Hepatic stellate cell (primary cell): ENCODE data around the gene CEMIP.

Experiments
- DNase-seq: peaks from one replicate; pipeline ENCODE4 v3.0.0; 2011; ENCODE audit warnings: low spot score

CEMIP gene, protein sequence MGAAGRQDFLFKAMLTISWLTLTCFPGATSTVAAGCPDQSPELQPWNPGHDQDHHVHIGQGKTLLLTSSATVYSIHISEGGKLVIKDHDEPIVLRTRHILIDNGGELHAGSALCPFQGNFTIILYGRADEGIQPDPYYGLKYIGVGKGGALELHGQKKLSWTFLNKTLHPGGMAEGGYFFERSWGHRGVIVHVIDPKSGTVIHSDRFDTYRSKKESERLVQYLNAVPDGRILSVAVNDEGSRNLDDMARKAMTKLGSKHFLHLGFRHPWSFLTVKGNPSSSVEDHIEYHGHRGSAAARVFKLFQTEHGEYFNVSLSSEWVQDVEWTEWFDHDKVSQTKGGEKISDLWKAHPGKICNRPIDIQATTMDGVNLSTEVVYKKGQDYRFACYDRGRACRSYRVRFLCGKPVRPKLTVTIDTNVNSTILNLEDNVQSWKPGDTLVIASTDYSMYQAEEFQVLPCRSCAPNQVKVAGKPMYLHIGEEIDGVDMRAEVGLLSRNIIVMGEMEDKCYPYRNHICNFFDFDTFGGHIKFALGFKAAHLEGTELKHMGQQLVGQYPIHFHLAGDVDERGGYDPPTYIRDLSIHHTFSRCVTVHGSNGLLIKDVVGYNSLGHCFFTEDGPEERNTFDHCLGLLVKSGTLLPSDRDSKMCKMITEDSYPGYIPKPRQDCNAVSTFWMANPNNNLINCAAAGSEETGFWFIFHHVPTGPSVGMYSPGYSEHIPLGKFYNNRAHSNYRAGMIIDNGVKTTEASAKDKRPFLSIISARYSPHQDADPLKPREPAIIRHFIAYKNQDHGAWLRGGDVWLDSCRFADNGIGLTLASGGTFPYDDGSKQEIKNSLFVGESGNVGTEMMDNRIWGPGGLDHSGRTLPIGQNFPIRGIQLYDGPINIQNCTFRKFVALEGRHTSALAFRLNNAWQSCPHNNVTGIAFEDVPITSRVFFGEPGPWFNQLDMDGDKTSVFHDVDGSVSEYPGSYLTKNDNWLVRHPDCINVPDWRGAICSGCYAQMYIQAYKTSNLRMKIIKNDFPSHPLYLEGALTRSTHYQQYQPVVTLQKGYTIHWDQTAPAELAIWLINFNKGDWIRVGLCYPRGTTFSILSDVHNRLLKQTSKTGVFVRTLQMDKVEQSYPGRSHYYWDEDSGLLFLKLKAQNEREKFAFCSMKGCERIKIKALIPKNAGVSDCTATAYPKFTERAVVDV (N-terminal part only)

DNA sequence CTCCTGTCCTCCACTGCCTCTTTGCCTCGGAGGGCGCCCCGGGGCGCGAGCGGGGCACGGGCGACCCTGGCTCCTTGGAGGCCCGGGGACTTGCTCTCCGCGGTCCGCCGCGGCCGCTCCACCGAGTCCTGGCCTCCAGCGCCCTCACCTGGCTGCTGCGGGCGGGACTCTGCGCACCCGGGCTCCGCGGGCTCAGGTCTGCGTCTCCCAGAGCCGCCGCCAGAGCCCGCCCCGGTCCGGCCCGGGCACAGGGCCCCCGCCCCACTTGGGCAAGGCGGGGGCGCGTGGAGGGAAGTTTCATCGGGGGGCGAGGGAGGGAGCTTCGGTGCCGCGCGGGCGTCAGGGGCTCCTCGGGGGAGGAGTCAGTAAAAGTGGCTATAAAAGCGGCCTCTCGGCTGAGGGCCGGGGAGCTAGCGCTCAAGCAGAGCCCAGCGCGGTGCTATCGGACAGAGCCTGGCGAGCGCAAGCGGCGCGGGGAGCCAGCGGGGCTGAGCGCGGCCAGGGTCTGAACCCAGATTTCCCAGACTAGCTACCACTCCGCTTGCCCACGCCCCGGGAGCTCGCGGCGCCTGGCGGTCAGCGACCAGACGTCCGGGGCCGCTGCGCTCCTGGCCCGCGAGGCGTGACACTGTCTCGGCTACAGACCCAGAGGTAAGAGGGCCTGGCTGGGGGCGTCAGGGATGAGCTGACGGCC lies at the start of gene CEMIP:
CEMIP (plus strand) TSS at position 407 of the 694 bp plus-strand sequence. CDS start 94,510 bp downstream, outside the sequence.
- DNase-seq: peak; percentile 80

DNA sequence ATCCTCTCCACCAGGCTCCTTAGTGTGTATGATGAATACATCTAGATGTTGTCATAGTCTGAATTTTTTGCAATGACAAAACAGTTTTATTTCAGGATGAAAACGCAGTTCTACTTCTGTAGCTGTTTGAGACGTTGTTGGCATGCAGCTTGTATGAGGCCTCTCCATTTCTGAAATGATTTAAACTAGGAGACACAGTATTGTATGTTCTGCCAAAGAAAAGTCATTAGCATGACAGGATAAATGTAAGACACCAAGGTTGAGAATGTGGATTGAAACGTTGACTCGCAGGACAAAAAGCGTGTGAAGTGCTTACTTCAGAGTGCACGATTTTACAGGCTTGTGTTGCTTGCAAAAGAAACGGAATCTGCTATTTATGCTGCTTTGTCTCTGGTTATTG lies 48.8 kb upstream of the CEMIP start:
- DNase-seq: no peak

DNA sequence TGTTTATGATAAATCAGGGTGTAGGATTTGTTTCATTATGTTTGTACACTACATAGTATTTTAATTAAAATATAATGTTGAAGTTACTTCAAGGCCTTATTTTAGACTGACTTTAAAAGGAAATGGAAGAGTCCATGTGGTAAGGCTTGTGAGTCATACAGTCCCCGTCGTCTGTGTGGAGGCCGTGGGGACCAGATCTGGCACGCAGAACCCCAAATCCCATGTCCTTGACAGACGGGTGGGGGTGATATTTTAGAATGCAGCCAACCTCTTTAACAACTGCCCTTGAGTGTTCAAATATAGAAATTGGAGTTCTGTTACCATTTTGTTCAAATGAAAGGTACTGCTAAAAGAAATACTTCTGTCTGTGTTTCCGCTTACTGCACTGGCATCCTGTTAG lies 48.2 kb upstream of the CEMIP start:
- DNase-seq: no peak

DNA sequence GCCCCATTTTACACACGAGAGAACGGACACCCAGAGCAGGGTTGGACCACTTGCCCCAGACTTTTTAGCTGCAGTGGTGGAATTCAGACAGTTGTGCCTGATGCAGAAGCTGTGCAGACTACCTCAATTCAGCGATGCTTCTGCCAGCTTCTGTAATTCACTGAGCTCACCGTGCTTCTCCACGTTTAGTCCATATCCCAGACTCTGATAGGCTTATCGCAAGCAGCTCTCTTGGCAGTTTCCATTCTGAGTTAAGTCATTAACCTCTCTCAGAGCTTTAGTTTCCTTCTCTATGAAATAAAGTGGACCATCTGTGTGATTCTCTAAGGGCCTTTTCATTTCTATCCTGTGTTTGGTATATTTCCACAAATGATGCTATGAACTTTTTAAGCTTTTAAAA lies 47.0 kb upstream of the CEMIP start:
- DNase-seq: no peak

DNA sequence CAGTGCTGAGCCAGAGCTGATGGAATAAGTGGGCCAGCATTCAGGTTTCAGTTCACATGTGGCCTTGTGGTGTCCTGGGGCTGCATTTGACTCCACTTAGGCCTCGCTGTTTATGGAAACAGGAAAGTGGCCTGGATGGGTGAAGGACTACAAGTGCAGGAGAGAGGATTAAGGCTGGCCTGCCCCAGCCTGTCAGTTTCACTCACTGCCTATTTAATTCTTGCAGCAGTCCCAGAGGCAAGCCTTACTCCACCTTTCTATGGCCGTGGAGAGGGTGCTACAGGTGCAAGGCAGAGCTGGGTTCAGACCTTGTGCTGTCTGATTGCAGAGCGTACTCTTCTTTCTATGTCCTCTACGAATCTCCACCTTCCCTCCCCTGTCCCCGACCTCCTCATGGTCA lies 46.4 kb upstream of the CEMIP start:
- no peak for DNase-seq

DNA sequence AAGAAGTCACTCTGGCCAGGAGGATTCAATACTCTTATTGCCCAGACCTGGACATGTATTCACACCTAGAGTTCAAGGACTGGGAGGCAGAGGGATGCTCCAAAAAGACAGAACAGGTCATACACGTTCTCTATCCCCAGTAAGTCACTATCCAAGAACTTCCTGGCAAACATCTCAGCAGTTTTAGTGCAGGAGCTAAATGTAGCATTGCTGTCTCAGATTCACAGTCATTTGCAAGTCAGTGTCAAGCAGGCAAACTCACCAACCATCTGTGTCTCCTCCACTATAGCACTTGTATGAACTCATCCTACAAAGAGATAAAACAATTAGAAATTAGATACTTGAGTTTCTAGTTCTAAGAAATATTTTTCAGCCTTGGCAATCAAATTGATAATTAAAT lies 45.7 kb upstream of the CEMIP start:
- DNase-seq: no peak

DNA sequence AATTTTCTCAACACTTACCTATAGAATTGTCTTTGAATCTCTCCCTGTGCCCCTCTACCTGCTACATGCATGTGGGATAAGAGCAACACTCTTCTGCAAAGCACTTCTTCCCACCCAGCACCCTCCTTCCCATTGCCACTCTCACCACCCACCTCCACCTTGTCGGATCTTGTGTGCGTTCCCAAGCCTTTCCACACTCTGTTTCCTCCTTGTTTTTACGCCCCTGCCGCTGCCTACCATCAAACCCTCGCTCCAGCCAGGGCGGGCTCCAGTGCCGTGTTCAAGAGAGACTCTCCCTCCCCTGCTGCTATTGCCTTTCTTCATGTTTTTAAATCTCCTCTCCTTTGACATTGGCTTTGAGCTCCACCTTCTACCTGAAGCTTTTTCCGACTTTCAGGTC lies 43.8 kb upstream of the CEMIP start:
- DNase-seq: no peak

DNA sequence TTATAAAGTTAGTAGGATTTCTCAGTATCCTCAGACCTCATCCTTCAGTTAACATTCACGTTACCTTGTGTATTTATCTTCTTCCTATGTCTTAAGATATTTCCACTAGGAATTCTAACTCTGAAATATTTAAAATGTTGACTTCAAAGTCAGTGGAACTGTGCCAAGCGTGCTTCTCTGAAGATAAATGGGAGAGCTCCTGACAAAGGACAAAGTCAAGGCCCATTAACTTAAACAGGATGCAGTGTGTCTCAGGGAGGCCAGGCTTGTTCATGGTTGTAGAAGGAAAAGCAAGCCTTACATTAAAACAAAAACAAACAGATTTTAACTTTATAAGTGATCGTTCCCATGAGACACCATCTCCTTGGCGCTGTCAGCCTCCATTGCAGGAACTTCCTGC lies 42.6 kb upstream of the CEMIP start:
- DNase-seq: peak; percentile 6

DNA sequence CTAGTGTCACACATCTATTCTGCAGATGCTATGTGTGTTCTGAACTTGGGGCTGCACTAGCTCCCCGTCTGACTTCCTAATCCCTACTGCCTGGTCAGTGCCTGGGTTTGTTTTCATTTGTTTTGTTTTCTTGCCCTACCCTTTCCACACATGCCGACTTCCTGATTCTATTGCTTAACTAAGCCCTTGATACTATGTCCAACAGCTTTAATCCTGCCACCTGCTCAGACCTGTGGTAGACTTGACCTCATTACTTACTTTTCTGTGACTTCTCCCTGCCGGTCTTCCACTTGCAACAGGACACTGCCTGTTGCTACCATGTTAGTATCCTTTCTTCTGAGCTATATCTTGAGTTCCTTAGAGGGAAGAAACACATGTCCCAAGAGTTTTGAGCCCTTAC lies 39.3 kb upstream of the CEMIP start:
- no peak for DNase-seq

DNA sequence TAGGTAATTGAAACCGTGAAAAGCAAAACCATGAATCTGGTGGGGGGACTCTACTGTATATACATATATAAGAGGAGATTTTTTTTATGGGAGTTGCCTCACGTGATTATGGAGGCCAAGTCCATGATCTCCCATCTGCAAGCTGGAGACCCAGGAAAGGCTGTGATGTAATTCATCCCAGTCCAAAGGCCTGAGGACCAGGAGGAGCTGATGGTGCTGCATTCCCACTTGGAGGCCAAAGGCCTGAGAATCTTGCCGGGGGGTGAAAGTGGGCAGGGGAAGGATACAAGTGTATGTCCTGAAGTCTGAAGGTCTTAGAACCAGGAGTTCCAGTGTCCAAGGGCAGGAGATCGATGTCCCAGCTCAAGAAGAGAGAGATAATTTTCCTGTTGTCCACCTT lies 37.1 kb upstream of the CEMIP start:
- DNase-seq: no peak

DNA sequence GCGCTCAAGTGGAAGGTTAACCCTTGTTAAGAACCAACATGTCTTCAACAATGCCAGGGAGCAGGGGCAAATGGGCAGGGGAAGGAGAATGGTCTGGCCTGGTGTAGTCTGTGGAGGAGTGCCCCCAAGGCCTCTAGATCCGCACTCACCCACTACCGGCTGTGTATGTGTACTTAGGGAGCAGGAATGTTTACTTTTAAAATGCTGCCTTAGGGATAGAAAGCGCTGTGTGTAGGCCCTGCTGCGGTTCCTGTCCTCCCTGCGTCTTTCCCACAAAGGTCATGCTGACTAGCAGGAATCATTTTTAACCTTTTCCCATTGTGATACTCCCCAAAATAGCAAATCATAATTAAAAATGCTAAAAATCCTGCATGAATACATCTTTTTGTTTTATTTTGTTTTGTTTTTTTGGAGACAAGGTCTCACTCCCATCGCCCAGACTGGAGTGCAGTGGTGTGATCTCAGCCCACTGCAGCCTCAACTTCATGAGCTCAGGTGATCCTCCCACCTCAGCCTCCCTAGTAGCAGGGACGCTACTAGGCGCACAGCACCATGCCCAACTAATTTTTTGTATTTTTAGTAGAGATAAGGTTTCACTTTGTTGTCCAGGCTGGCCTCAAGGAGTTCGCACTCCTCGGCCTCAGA lies 35.9 kb upstream of the CEMIP start:
- DNase-seq: peak; percentile 40

DNA sequence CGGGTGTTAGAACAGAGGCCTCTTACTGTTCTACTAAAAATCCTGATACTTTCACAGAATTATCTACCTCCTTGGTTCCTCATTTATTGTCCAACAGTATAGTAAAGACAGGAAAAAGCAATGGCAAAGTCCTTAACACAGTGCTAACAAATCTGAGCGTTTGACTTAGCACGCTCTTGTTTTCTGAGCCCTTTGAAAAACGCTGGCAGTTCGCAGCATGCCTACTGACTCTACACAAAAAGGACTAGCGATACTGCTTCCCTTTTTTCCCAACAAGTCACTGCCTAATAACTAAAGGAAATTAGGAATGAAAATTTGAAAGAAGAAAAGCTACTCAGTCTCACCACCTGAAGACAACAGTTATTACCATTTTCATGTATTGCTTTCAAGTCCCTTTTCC lies 34.8 kb upstream of the CEMIP start:
- no peak for DNase-seq

DNA sequence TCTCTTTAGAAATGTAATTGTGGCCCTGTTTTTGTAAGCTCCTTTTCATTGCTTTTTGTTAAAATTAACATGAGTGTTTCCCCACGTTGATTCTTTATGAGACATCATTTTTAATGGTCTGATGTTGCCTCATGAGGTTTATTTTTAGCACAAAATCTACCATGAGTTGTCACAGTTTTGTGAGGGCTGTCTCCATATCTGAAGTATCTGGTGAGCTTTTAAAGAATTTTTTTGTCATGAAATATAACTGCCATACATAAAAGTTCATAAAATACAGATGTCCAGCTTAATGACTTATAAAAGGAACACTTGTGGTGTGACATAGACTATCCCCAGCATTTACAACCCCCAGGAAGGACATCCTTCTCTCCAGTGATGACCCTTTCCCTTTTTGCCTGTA lies 34.3 kb upstream of the CEMIP start:
- DNase-seq: peak; percentile 35

DNA sequence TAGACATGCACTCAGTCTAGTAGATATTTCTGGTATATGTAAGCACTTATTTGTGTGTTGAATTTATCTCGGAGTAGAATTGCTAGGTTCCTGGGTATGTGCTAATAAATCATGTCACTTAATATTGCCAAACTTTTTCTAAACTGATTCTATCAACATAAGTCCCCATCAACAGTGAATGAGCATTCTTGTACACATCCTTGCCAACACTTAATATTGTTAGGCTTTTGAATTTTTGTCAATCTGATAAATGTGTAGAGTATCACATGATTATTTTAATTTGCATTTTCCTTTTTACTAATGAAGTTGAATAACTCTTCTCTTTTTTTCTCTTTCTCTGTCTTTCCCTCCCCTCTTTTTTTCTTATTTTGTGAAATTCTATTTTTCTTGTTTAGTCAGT lies 33.3 kb upstream of the CEMIP start:
- no peak for DNase-seq

DNA sequence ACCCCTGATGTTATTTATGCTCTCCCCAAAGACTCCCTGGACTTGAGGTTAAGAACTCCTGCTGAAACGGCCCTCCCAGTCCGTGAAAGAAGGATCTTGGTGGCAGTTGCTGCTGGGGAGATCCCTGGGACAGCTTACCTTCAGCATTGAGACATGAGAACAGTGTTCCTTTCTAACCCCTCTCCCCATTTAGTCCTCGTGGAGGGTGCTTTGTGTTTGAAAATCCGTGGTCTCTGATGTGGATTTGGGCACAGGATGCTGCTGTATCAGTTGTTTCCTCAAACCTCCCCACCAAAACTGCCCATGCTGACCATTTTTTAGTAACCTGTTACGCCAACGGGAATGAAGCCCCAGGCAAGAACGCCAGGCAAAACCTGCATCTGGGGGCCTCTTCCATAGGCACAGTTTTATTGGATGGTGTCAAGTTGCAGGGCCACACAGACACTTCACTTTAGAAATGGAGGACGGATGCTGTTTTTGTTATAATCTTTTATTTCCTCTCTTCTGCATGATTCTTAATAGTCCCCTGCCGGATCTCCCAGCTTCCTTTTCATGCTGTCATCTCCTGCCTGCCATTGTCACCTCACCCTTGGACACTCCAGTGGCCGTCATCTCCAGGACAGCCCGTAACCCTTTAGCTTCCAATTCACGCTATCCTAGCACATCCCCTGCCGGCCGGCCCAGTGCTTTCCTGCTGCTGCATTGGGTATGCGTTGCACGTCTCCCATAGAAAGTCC lies 31.7 kb upstream of the CEMIP start:
- no peak for DNase-seq

DNA sequence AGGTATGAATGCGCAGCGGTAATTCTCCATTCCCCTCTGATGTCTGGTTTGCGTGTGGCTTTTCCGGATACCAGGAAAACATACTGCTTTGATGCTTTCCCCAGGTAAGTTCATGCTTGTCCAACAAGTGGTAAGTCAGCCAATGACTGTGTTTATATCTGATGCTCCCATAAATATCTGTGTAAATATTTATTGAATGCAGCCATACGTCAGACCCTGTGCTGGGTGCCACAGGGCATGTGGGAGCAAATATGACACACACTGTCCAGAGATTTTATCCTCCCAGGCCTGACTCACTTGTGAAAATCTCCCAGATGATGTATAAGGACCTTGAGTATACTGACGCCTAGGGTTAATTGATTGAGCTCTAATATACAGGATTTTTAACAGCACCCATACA lies 29.6 kb upstream of the CEMIP start:
- no peak for DNase-seq

DNA sequence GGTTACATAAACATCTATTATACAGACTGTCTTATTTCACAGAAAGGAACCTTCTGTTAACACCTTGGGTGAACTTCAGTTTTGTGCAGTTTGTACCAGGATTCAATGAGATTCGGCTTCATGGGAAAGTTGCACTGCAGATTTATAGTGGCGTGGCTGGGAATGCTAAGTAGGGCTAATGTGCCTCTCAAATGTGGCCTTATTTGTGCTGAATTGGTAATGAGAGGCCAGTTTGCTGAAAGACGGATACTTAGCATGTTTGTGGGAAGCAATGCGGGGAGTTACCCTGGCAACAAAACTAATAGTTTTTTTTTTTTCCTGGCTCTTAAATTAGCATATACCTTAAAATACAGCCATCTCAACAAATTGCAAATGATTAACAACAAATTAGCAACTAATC lies 28.6 kb upstream of the CEMIP start:
- DNase-seq: no peak

DNA sequence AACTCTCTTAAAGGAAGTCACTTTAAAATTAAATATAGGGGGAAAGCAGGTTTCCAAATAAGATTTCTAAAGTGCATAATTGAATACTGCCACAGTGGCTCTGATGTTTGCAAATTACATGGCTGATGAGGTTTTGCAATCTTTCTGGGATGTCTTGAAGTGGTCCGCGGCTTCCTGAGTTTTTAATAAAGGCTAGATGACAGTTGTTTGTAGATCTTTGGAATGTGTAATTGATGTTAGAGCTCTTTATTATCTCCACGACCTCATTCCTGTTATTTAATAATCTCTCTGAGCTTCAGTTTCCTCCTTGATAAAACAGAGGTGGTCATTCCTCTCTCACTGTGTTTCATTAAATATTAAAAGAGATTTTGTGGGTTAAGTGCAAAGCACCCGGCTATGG lies 27.0 kb upstream of the CEMIP start:
- DNase-seq: no peak

DNA sequence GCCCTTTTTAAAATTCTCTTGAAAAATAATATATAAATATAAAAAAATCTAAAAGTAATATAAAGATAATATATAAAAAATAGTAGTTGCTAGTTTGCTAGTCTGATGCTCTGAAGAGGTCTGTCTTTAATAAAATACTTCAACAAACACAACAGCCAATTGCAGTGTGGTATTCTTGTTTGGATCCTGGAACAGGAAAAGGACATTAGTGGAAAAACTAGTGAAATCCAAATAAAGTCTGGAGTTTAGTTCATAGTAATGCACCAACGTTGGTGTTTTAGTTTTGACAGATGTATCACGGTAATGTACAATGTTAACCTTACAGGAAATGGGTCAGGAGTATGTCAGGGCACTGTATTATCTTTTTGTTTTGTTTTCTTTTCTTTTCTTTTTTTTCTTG lies 26.0 kb upstream of the CEMIP start:
- no peak for DNase-seq

DNA sequence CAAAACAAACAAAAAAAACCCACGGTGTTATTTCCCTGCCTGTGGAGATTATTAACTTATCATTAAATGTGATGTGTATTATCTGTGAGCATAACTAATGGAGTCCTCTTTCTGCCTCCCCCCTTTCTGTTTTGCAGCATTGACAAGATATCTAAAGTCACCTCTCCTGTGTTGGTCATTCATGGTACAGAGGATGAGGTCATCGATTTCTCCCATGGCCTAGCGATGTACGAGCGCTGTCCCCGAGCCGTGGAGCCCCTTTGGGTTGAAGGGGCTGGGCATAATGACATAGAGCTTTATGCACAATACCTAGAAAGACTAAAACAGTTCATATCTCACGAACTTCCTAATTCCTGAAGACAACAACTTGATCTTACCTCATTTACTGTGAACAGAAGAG lies 25.2 kb upstream of the CEMIP start:
- DNase-seq: no peak

DNA sequence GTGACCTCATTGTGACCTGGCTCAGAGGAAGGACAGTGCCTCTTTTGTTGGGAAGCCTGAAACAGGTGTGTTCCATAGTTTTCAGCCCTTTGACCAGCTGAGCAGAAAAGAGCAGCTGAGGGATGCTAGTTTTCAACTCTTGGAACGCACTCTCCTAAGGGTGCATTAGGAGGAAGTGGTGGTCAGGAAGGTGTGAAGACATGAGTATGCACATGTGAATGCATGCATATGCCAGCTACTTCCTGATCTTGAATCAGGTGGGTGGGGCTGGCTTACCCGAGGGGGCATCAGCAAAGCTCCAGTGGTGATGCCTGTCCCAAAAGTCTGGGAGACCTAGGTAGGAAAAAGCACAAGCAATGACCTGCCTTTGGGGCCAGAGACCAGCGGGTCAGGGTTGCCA lies 23.3 kb upstream of the CEMIP start:
- DNase-seq: no peak
